ENCODE measurements around the gene NLN. TPM values are rescaled to one million over a fixed set of nuclear protein-coding genes. Genes with fewer than 3 reads are reported as not detected.

The NLN gene
- total and polyA plus RNA-seq, 9 of the 15 experiments (the other 6 are each of a cell fraction or from before 2014, with no cell fraction given): 6.9 to 45.2 (median 28.8) TPM

GRCh38 chr5:65855766-65856315 lies 133.8 kb downstream of the NLN start:
- Histone ChIP-seq H3K4me1 (replicated peaks in 1 of 2; ENCODE audit: control insufficient read depth in 2 of 2, insufficient read depth in 2 of 2, low read length in 2 of 2) (no peaks in the 10 kb centered on the region; a peak in 2 of 5 replicates), H3K27ac (ENCODE audit: extremely low read depth, low read depth, low read length) (no peak overlapping the region), H3K9me3 (replicated peaks; ENCODE audit: control insufficient read depth, insufficient read depth, low read depth, low read length) (no peaks in the 10 kb centered on the region), H3K36me3 (ENCODE audit: control insufficient read depth, insufficient read depth, low read length) (no peaks in the 10 kb centered on the region), H3K4me3 (no peak overlapping the region), H4K20me1 (replicated peaks; ENCODE audit: control insufficient read depth, insufficient read depth, low read length) (no peaks in the 10 kb centered on the region), H3K9ac (ENCODE audit: insufficient read depth in 1 of 2, low read depth in 2 of 2, low read length in 2 of 2) (no peak overlapping the region), H3K27me3 (ENCODE audit: control insufficient read depth in 2 of 2, insufficient read depth in 2 of 2, low read length in 2 of 2) (peaks cover 0 to 8% of the 10 kb centered on the region in 2 experiments; a peak in 1 of 5 replicates), H3K79me2 (ENCODE audit: control insufficient read depth, insufficient read depth, low read length) (no peaks in the 10 kb centered on the region), H3K9me1 (ENCODE audit: control insufficient read depth, insufficient read depth, low read length) (no peaks in the 10 kb centered on the region), H3K4me2 (ENCODE audit: insufficient read depth, low read length) (no peak overlapping the region), H2AFZ (ENCODE audit: low read depth, low read length) (0 out of 2 replicates have a peak overlapping the region, but pooled peaks have one; percentile 10)
- ATAC-seq (no peak), FAIRE-seq (no peak), DNase-seq (ENCODE audit: extremely low read depth in 1 of 4, low spot score in 3 of 4) (no peak)
- ChIA-PET POLR2A (no interaction called here), CTCF (ENCODE audit: low intra/inter-chr PET ratio) (no interaction called here)
- intact Hi-C loops (cut with micrococcal nuclease) (no loop called here), in situ Hi-C loops (cut with MboI) (no loop called here)
- BruUV-seq (replicated peaks): no TSS peak
- no peak for TF ChIP-seq RUNX1 (IDR thresholded peaks at IDR 0.05; ENCODE audit: low read depth)
- TF ChIP-seq CBFA2T3 (IDR thresholded peaks at IDR 0.05): peak; percentile 21; the same call in 1 of the 2 replicates
- TF ChIP-seq TCF3 (CRISPR knock-in tag; IDR thresholded peaks at IDR 0.05): 0 out of 2 replicates have a peak, but pooled peaks have one; percentile 28

DNA sequence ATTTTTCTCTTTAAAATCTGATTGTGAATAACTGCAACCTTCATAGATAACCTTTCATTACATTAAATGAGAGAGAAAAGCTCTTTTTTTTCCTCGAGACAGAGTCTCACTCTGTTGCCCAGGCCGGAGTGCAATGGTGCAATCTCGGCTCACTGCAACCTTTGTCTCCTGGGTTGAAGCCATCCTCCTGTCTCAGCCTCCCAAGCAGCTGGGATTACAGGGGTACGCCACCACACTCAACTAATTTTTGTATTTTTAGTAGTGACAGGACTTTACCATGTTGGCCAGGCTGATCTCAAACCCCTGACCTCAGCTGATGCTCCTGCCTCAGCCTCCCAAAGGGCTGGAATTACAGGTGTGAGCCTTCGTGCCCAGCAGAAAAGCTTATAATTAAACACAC lies 134.5 kb downstream of the NLN start:
- no peaks in the 10 kb centered on the region; a peak in 2 of 5 replicates for H3K4me1 ChIP-seq (replicated peaks in 1 of 2; ENCODE audit: control insufficient read depth in 2 of 2, insufficient read depth in 2 of 2, low read length in 2 of 2)
- no peak overlapping the region for H3K4me3 ChIP-seq
- no peaks in the 10 kb centered on the region for H3K36me3 ChIP-seq (ENCODE audit: control insufficient read depth, insufficient read depth, low read length)
- no peak for DNase-seq (ENCODE audit: extremely low read depth in 1 of 4, low spot score in 3 of 4)
- peaks cover 0 to 8% of the 10 kb centered on the region in 2 experiments; a peak in 1 of 5 replicates for H3K27me3 ChIP-seq (ENCODE audit: control insufficient read depth in 2 of 2, insufficient read depth in 2 of 2, low read length in 2 of 2)
- WGBS (ENCODE audit: insufficient coverage, low coverage, missing lambda C conversion rate): 40% methylated on average over 5 of the region's 5 CpGs
- ChIA-PET CTCF (ENCODE audit: low intra/inter-chr PET ratio) (no interaction called here), POLR2A (no interaction called here)
- no peak overlapping the region for H3K4me2 ChIP-seq (ENCODE audit: insufficient read depth, low read length)
- no peak for ATAC-seq
- no peak for FAIRE-seq
- H3K27ac ChIP-seq (ENCODE audit: extremely low read depth, low read depth, low read length): no peak overlapping the region
- BruUV-seq (replicated peaks): no TSS peak
- H3K9me1 ChIP-seq (ENCODE audit: control insufficient read depth, insufficient read depth, low read length): no peaks in the 10 kb centered on the region
- H2AFZ ChIP-seq (ENCODE audit: low read depth, low read length): no peak overlapping the region
- H3K79me2 ChIP-seq (ENCODE audit: control insufficient read depth, insufficient read depth, low read length): no peaks in the 10 kb centered on the region
- H4K20me1 ChIP-seq (replicated peaks; ENCODE audit: control insufficient read depth, insufficient read depth, low read length): no peaks in the 10 kb centered on the region
- intact Hi-C loops (cut with micrococcal nuclease): no loop called here
- in situ Hi-C loops (cut with MboI): no loop called here
- no peak overlapping the region for H3K9ac ChIP-seq (ENCODE audit: insufficient read depth in 1 of 2, low read depth in 2 of 2, low read length in 2 of 2)
- no peaks in the 10 kb centered on the region for H3K9me3 ChIP-seq (replicated peaks; ENCODE audit: control insufficient read depth, insufficient read depth, low read depth, low read length)
- TF ChIP-seq, protein P1, sequence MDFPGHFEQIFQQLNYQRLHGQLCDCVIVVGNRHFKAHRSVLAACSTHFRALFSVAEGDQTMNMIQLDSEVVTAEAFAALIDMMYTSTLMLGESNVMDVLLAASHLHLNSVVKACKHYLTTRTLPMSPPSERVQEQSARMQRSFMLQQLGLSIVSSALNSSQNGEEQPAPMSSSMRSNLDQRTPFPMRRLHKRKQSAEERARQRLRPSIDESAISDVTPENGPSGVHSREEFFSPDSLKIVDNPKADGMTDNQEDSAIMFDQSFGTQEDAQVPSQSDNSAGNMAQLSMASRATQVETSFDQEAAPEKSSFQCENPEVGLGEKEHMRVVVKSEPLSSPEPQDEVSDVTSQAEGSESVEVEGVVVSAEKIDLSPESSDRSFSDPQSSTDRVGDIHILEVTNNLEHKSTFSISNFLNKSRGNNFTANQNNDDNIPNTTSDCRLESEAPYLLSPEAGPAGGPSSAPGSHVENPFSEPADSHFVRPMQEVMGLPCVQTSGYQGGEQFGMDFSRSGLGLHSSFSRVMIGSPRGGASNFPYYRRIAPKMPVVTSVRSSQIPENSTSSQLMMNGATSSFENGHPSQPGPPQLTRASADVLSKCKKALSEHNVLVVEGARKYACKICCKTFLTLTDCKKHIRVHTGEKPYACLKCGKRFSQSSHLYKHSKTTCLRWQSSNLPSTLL (IDR thresholded peaks at IDR 0.05): no peak
- TF ChIP-seq, protein P2, sequence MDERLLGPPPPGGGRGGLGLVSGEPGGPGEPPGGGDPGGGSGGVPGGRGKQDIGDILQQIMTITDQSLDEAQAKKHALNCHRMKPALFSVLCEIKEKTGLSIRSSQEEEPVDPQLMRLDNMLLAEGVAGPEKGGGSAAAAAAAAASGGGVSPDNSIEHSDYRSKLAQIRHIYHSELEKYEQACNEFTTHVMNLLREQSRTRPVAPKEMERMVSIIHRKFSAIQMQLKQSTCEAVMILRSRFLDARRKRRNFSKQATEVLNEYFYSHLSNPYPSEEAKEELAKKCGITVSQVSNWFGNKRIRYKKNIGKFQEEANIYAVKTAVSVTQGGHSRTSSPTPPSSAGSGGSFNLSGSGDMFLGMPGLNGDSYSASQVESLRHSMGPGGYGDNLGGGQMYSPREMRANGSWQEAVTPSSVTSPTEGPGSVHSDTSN (CRISPR knock-in tag; IDR thresholded peaks at IDR 0.05; ENCODE audit: low read depth): no peak
- TF ChIP-seq, protein P2 (tag; conservative IDR thresholded peaks at IDR 0.05; ENCODE audit: low read depth): no peak
- TF ChIP-seq ZNF121 (CRISPR knock-in tag; conservative IDR thresholded peaks at IDR 0.05) (no peak), IFI16 (CRISPR knock-in tag; IDR thresholded peaks at IDR 0.05) (no peak), ZNF696 (CRISPR knock-in tag; conservative IDR thresholded peaks at IDR 0.05) (no peak), CREM (IDR thresholded peaks at IDR 0.05; ENCODE audit: low read depth) (no peak)
- TF ChIP-seq, protein P3, sequence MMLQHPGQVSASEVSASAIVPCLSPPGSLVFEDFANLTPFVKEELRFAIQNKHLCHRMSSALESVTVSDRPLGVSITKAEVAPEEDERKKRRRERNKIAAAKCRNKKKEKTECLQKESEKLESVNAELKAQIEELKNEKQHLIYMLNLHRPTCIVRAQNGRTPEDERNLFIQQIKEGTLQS (IDR thresholded peaks at IDR 0.05): no peak
- TF ChIP-seq, protein P3 (CRISPR knock-in tag; conservative IDR thresholded peaks at IDR 0.05): no peak
